Transverse colon (tissue), 3 donors: ENCODE results near the gene SPATA31D3.

Source experiments
- EP300 ChIP-seq: sonication (generic); formaldehyde crosslinking; IDR thresholded peaks from one replicate; pipeline ENCODE4 v1.6.1; 2017; ENCODE audit warnings: antibody characterized with exemption, low read depth
- POLR2AphosphoS5 ChIP-seq, 3 donors: sonication (generic); formaldehyde crosslinking; IDR thresholded peaks; one replicate each; pipeline ENCODE4 v1.6.1; 2016; ENCODE audit warnings: antibody characterized with exemption in 3 of 3

GRCh38 chr9:81953096-81953495, 9.8 kb downstream of the SPATA31D3 start:
- TF ChIP-seq EP300: no peak
- no peak for TF ChIP-seq POLR2AphosphoS5 (IDR thresholded peaks at IDR 0.05)
